GM21381 (cell line): ENCODE measurements around the gene B4GALNT2.

Source experiments
- ATAC-seq: cut with Tn5 transposase; IDR thresholded peaks from one replicate; pipeline ENCODE4 v1.9.1; 2021; ENCODE audit warnings: mild to moderate bottlenecking, moderate library complexity; ENCODE audit not compliant: unreplicated experiment

The B4GALNT2 gene

GRCh38 chr17:49203796-49204195 lies 71.2 kb downstream of the B4GALNT2 start:
- no peak for ATAC-seq

- ATAC-seq, result no peak
Measured at GRCh38 chr17:49204516-49204915, 71.9 kb downstream of the B4GALNT2 start.

- no peak for ATAC-seq
Measured at GRCh38 chr17:49209061-49209571, 76.5 kb downstream of the B4GALNT2 start.

- peak; percentile 70 for ATAC-seq
Measured at GRCh38 chr17:49210158-49211029, 77.8 kb downstream of the B4GALNT2 start, which contains the start of the genes ABI3 and GNGT2. ABI3 (plus strand) TSS chr17:49210707; CDS start chr17:49210725, 18 bp downstream. GNGT2 (minus strand) TSS chr17:49210574; CDS start chr17:49207422, 3,152 bp downstream.

- no peak for ATAC-seq
Measured at GRCh38 chr17:49213399-49213798, 80.8 kb downstream of the B4GALNT2 start.

- ATAC-seq, result no peak
Measured at GRCh38 chr17:49213847-49214246, 81.3 kb downstream of the B4GALNT2 start.

GRCh38 chr17:49214676-49215360 lies 82.2 kb downstream of the B4GALNT2 start:
- ATAC-seq, result no peak

GRCh38 chr17:49216482-49216881 lies 83.9 kb downstream of the B4GALNT2 start:
- no peak for ATAC-seq

- no peak for ATAC-seq
Measured at GRCh38 chr17:49216953-49217650, 84.5 kb downstream of the B4GALNT2 start.

- peak; percentile 43 for ATAC-seq
Measured at GRCh38 chr17:49217651-49218413, 85.3 kb downstream of the B4GALNT2 start.

- no peak for ATAC-seq
Measured at GRCh38 chr17:49218941-49219913, 86.7 kb downstream of the B4GALNT2 start.

- ATAC-seq, result no peak
Measured at GRCh38 chr17:49219987-49220386, 87.4 kb downstream of the B4GALNT2 start.

GRCh38 chr17:49223168-49223516 lies 90.6 kb downstream of the B4GALNT2 start:
- ATAC-seq, result no peak

- ATAC-seq, result no peak
Measured at GRCh38 chr17:49223517-49224197, 91.1 kb downstream of the B4GALNT2 start.

- no peak for ATAC-seq
Measured at GRCh38 chr17:49224198-49224996, 91.8 kb downstream of the B4GALNT2 start.

GRCh38 chr17:49224997-49225337 lies 92.4 kb downstream of the B4GALNT2 start:
- no peak for ATAC-seq

GRCh38 chr17:49225554-49226236 lies 93.1 kb downstream of the B4GALNT2 start:
- no peak for ATAC-seq
